HG03064 (cell line): ENCODE results near the gene PLS1.
"Not testable (repeated sequence)": the region's sequence is repeated elsewhere in the genome, so short reads cannot be mapped to it uniquely, and the experiment has no call there.

Source experiments
- ATAC-seq: cut with Tn5 transposase; IDR thresholded peaks from one replicate; pipeline ENCODE4 v1.9.1; 2021; ENCODE audit warnings: low read depth; ENCODE audit not compliant: unreplicated experiment

The PLS1 gene

DNA sequence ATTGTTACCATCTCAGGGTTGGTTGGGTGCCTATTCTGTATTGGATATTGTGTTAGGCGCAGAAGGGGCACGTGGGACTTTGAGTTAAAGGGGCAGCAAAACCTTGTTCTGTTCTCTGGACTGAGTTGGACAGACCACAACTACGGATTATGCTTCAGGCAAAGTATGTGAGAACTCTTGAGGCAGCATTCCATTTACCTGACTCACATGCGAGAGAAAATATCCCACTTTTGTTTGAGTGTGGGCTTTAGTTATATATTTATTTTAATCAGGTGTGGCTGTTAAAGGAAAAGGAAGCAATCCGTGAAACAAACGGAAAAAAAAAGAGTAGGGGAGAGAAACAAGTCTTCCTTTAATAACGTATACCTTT lies 627 bp upstream of the PLS1 start:
- ATAC-seq = no peak

- no peak for ATAC-seq
Measured at GRCh38 chr3:142596726-142597088, 514 bp downstream of the PLS1 start.

- no peak for ATAC-seq
Measured at GRCh38 chr3:142597906-142598305, 1.7 kb downstream of the PLS1 start.

DNA sequence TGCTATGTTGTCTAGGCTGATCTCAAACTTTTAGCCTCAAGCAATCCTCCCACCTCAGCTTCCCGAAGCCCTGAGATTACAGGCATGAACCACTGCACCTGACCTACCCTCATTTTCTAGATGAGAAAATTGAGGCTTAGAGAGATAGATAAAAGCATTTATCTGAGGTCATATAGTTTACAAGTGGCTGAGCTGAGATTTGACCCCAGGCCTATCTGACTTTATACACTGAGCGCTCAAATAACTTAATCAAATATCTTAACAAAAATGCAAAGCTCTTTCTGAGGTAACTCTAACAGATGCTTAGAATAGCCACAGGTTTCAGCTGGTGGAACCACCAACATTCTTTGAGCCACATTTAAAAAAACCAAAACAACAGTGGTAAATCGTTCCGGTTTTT lies 5.5 kb downstream of the PLS1 start:
- no peak for ATAC-seq

- ATAC-seq = no peak
Measured at GRCh38 chr3:142602619-142603385, 6.6 kb downstream of the PLS1 start.

DNA sequence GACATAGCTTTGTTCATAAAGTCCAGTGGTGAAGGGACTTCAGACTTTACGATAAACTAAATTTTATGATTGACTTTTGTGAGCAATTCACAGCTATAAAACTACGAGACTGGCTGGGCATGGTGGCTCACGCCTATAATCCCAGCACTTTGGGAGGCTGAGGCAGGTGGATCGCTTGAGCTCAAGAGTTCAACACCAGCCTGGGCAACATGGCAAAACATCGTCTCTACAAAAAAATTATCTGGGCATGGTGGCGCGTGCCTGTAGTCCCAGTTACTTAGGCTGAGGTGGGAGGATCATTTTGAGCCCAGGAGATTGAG lies 7.2 kb downstream of the PLS1 start:
- ATAC-seq = not testable (repeated sequence)

- ATAC-seq = no peak
Measured at GRCh38 chr3:142604940-142605339, 8.7 kb downstream of the PLS1 start.

- ATAC-seq = no peak
Measured at GRCh38 chr3:142608631-142609030, 12.4 kb downstream of the PLS1 start.

DNA sequence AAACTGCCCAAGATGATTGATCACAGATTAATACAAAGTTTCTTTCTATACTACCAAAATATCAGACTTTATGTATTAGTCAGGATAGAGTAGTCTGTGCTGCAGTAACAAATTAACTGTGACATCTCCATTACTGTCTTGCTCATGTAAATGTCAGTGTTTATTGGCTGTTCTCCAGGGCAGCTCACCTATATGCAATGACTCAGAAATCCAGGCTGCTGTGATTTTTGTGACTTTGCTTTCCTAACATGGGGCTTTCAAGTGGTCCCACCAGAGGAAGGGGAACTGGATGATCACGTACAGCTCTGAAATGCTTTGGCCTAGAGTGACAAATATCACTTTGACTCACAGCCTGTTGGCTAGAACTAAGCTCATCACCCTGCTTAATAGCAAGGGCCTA lies 12.9 kb downstream of the PLS1 start:
- no peak for ATAC-seq

DNA sequence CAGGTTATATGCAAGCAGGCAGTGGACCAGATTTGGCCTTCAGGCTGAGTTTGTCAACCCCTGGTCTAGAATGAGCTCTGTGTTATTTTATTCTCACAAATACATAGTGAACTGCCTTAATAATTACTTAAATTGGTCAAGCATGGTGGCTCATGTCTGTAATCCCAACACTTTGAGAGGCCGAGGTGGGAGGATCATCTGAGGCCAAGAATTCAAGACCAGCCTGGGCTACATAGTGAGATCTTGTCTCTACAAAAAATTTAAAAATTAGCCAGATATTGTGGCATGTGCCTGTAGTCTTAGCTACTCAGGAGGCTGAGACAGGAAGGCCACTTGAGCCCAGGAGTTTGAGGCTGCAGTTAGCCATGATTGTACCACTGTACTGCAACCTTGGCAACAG lies 15.0 kb downstream of the PLS1 start:
- no peak for ATAC-seq

GRCh38 chr3:142613491-142613890 lies 17.3 kb downstream of the PLS1 start:
- ATAC-seq = no peak

- ATAC-seq = no peak
Measured at GRCh38 chr3:142614059-142614626, 17.9 kb downstream of the PLS1 start.

DNA sequence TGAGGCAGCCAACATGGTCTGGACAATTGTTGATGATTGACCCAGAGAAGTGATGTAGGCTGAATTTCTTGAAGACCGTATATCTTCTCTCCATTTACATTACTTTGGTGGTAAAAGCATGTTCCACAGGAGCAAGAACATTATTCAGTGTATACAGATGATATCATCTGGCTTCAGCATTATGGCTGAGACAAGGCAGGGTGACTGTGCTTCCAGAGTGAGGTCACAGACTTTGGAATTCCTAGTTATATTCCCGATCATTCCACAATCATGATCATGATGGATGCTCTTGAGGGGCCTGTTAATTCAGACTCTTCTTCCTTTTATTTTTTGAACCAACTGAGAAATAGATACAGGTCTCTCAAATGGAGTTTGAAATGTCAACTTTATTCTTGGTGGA lies 19.0 kb downstream of the PLS1 start:
- ATAC-seq = no peak

DNA sequence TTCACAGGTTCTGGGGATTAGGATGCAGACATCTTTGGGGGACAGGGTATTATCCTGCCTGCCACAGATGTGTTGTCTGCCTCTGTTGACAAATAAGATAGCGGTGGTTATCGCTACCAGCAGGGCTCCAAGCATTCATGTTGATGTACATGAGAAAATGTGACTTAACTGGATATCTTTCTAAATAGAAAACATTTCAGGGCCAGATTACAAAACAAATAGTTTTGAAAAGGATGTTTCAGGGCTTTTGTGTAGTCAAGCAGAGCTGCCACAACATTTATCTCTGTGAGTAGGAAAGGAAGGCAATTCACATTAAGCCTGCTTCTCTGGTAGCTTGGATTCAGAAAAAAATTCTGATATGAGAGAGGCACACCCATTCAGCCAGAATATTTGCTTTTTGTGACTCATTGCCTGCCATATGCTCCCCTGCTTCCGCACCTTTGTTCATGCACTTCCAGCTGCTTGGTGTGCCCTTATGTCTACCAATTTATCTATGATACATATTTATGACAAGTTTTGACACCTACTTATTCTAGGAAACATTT lies 22.8 kb downstream of the PLS1 start:
- ATAC-seq = no peak

DNA sequence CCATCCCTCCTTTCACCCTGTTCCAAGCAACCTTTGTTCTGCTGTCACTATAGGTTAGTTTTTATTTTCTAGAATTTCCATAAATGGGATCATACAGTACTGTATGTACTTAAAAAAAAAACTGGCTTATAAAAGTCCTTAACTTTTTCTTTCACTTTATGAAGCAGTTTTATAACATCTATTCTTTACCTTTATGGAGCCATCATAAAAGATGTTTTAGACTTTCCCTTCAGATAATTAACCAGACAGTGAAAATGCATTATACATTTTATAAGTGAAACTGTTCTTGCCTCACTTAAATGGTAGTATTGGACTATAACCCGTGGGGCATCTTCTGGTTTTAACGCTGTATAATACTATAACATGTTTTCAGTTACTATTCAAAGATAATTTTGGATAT lies 26.2 kb downstream of the PLS1 start:
- no peak for ATAC-seq

GRCh38 chr3:142623194-142623593 lies 27.0 kb downstream of the PLS1 start:
- ATAC-seq = no peak

DNA sequence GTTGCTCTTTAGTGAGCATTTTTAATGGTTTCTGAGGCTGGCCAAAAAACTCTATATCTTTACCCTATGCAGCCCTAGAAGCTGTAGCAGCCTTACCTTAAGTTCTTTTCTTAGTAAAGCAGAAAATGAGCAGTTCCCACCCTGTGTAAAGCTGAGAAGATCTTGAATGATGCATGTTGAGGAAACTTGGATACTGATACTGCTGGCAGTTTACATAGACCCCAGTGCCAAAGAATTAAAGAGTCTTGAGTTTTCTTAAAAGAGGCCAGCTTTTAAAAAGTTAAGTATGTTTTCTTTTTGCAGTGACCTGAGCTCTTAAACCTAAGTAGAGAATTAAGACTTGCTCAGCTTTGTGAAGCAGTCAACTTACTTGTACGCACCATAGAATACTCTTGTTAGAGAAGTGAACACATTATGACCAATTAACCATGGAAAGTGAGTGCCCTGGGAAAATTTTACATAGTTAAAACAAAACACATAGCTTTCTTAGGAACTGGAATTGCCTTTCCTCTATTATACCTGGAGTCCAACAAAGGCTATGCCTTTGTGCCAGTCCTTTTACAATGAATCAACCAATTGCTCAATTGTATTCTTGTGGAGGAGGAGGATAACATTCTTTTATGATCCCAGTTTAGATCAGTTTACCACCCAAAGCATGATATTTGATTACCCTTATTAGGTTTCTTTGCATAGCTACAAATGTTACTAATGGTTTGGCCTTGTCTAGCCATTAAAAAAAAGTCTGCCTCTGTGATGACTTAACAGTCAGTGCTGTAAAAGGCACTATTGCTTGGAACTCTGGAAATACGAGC lies 28.4 kb downstream of the PLS1 start:
- no peak for ATAC-seq

GRCh38 chr3:142625153-142625440 lies 28.9 kb downstream of the PLS1 start:
- no peak for ATAC-seq

DNA sequence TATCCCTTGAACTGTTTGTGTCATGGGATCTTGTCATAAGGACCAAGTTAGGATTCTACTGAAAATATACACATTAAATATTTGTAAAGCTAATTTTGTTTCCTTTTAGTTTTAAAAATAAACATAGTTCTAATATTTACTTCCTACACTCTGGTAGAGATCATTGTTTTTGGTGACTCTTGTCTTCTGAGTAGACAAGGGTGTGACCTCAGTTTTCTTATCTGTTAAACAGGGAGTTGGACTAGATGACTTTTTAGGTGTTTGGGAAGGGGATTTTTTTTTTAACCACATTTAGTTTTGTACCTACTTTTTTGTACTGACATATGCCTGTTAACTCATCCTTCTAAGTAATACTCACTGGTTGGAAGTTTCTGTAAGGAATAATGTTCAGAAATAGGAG lies 30.8 kb downstream of the PLS1 start:
- ATAC-seq = no peak

GRCh38 chr3:142628801-142629200 lies 32.6 kb downstream of the PLS1 start:
- no peak for ATAC-seq

DNA sequence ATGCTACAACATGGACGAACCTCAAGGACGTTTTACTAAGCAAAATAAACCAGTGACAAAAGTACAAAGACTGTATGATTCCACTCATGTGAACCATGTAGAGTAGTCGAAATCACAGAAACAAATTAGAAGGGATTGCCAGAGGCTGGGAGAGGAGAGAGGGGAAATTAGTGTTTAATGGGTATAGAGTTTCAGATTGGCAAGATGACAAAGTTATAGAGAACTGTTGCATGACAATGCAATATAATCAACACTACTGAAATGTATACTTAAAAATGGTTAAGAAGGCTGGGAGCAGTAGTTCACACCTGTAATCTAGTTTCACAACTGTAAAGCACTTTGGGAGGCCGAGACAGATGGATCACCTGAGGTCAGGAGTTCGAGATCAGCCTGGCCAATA lies 36.9 kb downstream of the PLS1 start:
- no peak for ATAC-seq

DNA sequence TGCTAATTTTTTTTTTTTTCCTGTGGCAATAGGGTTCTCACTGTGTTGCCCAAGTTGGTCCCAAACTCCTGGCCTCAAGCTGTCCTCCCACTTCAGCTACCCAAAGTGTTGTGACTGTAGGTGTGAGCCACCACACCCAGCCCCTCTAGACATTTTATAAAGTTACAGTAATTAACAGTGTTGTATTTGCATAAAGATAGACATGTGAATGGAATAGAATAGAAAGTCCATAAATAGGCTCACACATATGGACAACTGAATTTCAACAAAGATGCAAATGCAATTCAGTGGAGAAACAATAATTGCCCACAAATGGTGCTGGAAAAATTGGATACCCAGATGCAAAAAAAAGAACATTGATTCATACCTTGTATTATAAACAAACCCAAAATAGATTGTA lies 39.9 kb downstream of the PLS1 start:
- ATAC-seq = no peak
